T-helper 9 cell (primary cell): ENCODE data around the gene KLK11.
"Not testable (repeated sequence)": the region's sequence is repeated elsewhere in the genome, so short reads cannot be mapped to it uniquely, and the experiment has no call there.

Experiments
- DNase-seq: peaks from one replicate; pipeline ENCODE4 v3.0.0-alpha.2; 2020

The KLK11 gene

DNA sequence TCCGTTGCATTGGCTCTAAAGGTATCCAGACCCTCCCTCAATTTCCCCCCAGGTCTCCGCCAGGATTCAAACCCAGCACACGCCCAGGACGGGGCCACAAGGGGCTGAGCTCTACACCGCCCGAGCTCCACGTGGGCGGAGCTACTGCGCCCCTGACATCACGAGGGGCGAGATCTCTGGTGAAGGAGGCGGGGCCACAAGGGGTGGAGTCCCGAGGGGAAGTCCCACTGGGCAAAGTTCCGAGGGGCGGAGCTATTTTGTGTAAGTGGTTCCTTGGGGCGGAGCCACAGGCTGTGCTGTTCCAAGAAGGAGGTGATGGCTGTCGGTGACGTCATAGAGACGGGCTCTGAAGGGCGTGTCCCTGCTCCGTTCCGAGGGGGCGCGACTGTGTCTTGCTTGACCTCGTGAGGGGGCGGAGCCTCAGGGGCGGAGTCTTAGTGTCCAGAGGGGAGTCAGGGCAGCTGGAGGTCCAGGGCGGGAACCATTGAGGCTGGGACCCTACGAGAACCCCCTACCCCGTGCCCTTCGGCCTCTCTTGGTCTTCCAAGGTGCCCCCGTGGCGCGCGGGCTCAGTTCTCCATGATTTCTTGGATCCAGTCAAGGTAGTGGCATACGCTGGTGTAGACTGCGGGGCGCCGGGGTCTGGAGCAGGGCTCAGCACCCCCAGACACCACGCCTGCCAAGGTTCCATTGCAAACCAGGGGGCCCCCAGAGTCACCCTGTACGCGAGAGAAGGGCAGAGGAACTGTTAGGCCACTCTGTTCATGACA, 23.7 kb downstream of the KLK11 start:
- no peak for DNase-seq

DNA sequence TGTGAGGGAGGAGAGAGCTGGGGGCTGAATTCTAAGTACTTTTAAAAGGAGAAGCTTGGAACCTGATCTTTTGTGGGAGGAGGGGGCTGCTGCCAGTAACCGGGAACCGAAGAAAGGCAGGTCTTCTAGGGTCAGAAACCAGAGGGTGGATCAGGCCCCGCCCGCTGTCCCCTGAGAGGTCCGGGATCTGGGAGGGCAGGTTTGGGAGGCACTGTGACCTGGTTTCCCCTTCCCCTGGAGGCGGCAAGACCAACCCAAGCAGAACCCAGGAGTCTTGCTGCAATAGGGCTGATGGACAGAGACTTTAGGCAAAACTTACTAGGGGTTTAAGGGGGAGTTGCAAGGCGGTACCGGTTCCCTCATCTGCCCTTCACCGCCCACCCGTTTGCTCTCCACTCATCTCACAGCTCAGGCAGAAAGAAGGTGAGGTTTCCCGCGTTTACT, 24.3 kb downstream of the KLK11 start:
- no peak for DNase-seq

- no peak for DNase-seq
These were observed 24.9 kb downstream of the KLK11 start, which contains the start of gene KLK8 for GRCh38 chr19:51001515-51001914. Gene KLK8, minus strand, starts transcription at chr19:51001604. Its CDS starts 437 bp downstream, at chr19:51001167.

DNA sequence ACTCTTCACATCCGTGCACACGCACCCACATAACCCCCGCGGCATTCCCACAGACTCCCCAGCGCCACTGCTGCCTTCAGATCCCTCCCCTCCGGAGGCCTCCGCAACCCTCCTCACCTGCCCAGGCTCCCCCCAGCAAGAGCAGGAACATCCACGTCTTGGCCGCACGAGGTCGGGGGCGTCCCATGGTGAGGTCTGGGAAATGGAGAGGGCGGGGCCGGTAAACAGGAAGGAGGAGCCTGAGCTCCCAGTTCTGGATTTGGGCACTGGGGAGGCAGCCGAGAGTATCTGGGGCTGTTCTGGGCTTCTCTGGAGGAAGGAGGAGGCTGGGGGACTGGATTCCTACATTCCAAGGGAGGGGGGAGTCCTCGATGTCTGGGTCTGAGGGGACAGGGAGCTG, 25.4 kb downstream of the KLK11 start:
- DNase-seq, result no peak

DNA sequence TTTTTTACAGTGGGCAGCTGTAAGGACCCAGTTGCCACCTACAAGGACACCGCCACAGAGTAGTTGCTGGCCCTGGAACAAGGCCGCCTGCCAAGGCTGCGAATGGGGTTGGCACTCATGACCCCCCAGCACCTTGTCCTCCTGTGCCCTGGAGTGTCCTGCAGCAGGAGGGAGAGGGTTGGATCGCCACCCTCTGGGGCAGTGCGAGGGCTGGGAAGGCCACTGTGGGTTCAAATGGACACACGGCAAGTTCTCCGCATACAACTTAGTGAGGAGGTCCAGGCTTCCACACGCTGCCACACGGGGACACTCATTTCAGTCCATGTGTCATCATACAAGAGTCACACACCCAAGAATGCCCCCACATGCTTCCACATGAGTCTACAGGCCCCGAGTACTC, 26.0 kb downstream of the KLK11 start:
- no peak for DNase-seq

GRCh38 chr19:50998686-50999085, 27.7 kb downstream of the KLK11 start:
- DNase-seq, result no peak

DNA sequence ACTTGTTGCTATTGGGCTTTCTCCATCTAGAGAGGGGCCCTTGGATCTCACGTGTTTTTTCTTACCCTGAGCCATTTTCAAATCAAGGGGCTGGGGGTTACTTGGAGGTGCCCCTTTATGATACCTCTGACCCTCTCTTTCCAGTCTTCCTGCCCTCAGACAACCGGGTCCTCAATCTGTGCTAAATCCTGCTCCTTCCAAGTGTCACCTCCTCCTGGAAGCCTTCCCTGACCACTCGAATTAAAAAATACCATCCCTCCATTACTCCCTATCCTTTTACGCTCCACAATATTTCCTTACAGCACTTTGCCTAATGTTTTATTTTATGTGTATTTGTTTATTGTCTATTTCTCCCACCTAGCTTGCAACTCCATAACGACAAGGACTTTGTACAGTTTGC, 28.4 kb downstream of the KLK11 start:
- DNase-seq, result no peak

DNA sequence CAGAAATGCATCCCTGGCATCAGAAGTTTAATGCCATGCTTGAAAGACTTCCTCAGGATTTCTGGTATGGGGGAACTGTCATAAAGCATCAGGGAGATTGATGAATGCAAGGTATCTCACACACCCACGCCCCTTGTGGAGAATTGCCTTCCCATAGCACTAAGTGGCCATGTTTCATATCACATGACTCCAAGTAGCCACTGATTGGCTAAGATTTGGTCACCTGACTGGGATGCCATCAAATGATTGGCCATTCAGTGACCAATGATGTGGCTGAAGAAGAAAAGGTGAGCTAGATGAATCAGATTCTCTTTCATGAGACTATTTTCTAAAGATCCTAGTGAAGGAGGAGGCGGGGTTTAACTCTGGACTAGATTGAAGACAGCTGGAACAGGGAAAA, 32.3 kb downstream of the KLK11 start:
- DNase-seq, result no peak

DNA sequence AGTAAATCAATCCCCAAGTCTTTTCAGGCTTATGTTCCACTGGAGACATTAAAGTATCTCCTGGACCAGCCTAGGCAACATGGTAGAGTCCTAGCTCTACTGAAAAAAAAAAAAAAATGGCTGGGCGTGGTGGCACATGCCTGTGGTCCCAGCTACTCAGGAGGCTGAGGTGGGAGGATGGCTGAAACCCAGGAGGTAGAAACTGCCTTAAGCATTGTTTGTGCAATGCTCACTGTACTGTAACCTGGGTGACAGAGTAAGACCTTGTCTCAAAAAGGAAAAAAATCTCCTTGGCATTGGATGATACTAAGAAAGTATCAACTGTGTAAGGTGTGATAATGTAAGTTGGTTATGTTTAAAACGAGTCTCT, 33.8 kb downstream of the KLK11 start:
- DNase-seq, result no peak

GRCh38 chr19:50984416-50984815, 42.0 kb downstream of the KLK11 start:
- DNase-seq, result not testable (repeated sequence)

GRCh38 chr19:50983625-50984292, 42.7 kb downstream of the KLK11 start, which contains the start of gene KLK7:
Gene KLK7, minus strand, starts transcription at chr19:50983917. Its CDS starts 1,518 bp downstream, at chr19:50982399.
- DNase-seq, result no peak

- no peak for DNase-seq
These were observed 44.2 kb downstream of the KLK11 start for GRCh38 chr19:50982186-50982585.

- no peak for DNase-seq
These were observed 44.7 kb downstream of the KLK11 start for GRCh38 chr19:50981587-50982146.

GRCh38 chr19:50980208-50980607, 46.2 kb downstream of the KLK11 start:
- DNase-seq, result no peak

GRCh38 chr19:50979758-50980157, 46.7 kb downstream of the KLK11 start:
- no peak for DNase-seq

GRCh38 chr19:50978772-50979390, 47.5 kb downstream of the KLK11 start:
- no peak for DNase-seq

- DNase-seq, result no peak
These were observed 48.8 kb downstream of the KLK11 start for GRCh38 chr19:50977626-50978025.

- DNase-seq, result no peak
These were observed 50.6 kb downstream of the KLK11 start for GRCh38 chr19:50975766-50976165.

DNA sequence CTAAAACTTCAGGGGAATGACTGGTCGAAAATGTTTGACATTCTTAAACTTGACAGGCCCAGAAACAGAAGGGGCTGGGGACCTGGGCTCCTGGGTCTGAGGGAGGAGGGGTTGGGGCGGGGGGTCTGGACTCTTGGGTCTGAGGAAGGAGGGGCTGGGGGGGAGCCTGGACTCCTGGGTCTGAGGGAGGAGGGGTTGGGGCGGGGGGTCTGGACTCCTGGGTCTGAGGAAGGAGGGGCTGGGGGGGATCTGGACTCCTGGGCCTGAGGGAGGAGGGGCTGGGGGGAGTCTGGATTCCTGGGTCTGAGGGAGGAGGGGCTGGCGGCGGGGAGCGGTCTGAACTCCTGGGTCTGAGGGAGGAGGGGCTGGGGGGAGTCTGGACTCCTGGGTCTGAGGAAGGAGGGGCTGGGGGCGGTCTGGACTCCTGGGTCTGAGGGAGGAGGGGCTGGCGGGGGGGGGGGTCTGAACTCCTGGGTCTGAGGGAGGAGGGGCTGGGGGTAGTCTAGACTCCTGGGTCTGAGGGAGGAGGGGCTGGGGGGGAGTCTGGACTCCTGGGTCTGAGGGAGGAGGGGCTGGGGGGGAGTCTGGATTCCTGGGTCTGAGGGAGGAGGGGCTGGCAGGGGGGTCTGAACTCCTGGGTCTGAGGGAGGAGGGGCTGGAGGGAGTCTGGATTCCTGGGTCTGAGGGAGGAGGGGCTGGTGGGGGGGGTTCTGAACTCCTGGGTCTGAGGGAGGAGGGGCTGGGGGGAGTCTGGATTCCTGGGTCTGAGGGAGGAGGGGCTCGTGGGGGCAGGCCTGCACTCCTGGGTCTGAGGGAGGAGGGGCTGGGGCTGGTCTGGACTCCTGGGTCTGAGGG, 51.5 kb downstream of the KLK11 start:
- DNase-seq, result no peak

GRCh38 chr19:50972795-50973376, 53.5 kb downstream of the KLK11 start:
- no peak for DNase-seq
